ENCODE measurements around the gene ADA. TPM values are rescaled to one million over a fixed set of nuclear protein-coding genes. Genes with fewer than 3 reads are reported as not detected.

The ADA gene
- total RNA-seq, 1 donor from 2014 or later, result 177 TPM

- no peak for DNase-seq (ENCODE audit: extremely low spot score, unreplicated experiment)
- Mint-ChIP-seq H3K27ac (ENCODE audit: unreplicated experiment) (peak overlapping the region; percentile 95), H3K9me3 (ENCODE audit: unreplicated experiment) (peaks cover 11% of the 10 kb centered on the region), H3K36me3 (ENCODE audit: unreplicated experiment) (peaks cover 3% of the 10 kb centered on the region), H3K4me3 (ENCODE audit: unreplicated experiment) (no peak overlapping the region), H3K4me1 (ENCODE audit: unreplicated experiment) (peaks cover 67% of the 10 kb centered on the region), H3K27me3 (ENCODE audit: unreplicated experiment) (no peaks in the 10 kb centered on the region)
- TF ChIP-seq CTCF (IDR thresholded peaks at IDR 0.05), result no peak
These were observed 40.2 kb upstream of the ADA start for GRCh38 chr20:44691424-44692423.

- peak overlapping the region; percentile 95 for H3K27ac Mint-ChIP-seq (ENCODE audit: unreplicated experiment)
- H3K27me3 Mint-ChIP-seq (ENCODE audit: unreplicated experiment), result no peaks in the 10 kb centered on the region
- peaks cover 11% of the 10 kb centered on the region for H3K9me3 Mint-ChIP-seq (ENCODE audit: unreplicated experiment)
- H3K4me1 Mint-ChIP-seq (ENCODE audit: unreplicated experiment), result peaks cover 59% of the 10 kb centered on the region
- DNase-seq (ENCODE audit: extremely low spot score, unreplicated experiment), result no peak
- no peak for TF ChIP-seq CTCF (IDR thresholded peaks at IDR 0.05)
- no peak overlapping the region for H3K4me3 Mint-ChIP-seq (ENCODE audit: unreplicated experiment)
- peaks cover 3% of the 10 kb centered on the region for H3K36me3 Mint-ChIP-seq (ENCODE audit: unreplicated experiment)
These were observed 39.4 kb upstream of the ADA start for GRCh38 chr20:44690781-44691423.

- H3K36me3 Mint-ChIP-seq (ENCODE audit: unreplicated experiment), result peaks cover 3% of the 10 kb centered on the region
- H3K9me3 Mint-ChIP-seq (ENCODE audit: unreplicated experiment), result peaks cover 11% of the 10 kb centered on the region
- peak overlapping the region; percentile 57 for H3K27ac Mint-ChIP-seq (ENCODE audit: unreplicated experiment)
- peaks cover 57% of the 10 kb centered on the region for H3K4me1 Mint-ChIP-seq (ENCODE audit: unreplicated experiment)
- H3K4me3 Mint-ChIP-seq (ENCODE audit: unreplicated experiment), result no peak overlapping the region
- no peak for TF ChIP-seq CTCF (IDR thresholded peaks at IDR 0.05)
- H3K27me3 Mint-ChIP-seq (ENCODE audit: unreplicated experiment), result no peaks in the 10 kb centered on the region
- DNase-seq (ENCODE audit: extremely low spot score, unreplicated experiment), result no peak
These were observed 38.3 kb upstream of the ADA start for GRCh38 chr20:44689809-44690208.

GRCh38 chr20:44688053-44688625 is 36.6 kb upstream of the ADA start:
- Mint-ChIP-seq H3K4me3 (ENCODE audit: unreplicated experiment) (no peak overlapping the region), H3K4me1 (ENCODE audit: unreplicated experiment) (peaks cover 42% of the 10 kb centered on the region), H3K36me3 (ENCODE audit: unreplicated experiment) (peaks cover 3% of the 10 kb centered on the region), H3K9me3 (ENCODE audit: unreplicated experiment) (peaks cover 11% of the 10 kb centered on the region), H3K27me3 (ENCODE audit: unreplicated experiment) (no peaks in the 10 kb centered on the region), H3K27ac (ENCODE audit: unreplicated experiment) (no peak overlapping the region)
- peak; percentile 30 for TF ChIP-seq CTCF (IDR thresholded peaks at IDR 0.05)
- DNase-seq (ENCODE audit: extremely low spot score, unreplicated experiment), result no peak

- no peak for TF ChIP-seq CTCF (IDR thresholded peaks at IDR 0.05)
- peaks cover 30% of the 10 kb centered on the region for H3K4me1 Mint-ChIP-seq (ENCODE audit: unreplicated experiment)
- H3K27me3 Mint-ChIP-seq (ENCODE audit: unreplicated experiment), result no peaks in the 10 kb centered on the region
- DNase-seq (ENCODE audit: extremely low spot score, unreplicated experiment), result no peak
- no peak overlapping the region for H3K4me3 Mint-ChIP-seq (ENCODE audit: unreplicated experiment)
- no peak overlapping the region for H3K27ac Mint-ChIP-seq (ENCODE audit: unreplicated experiment)
- H3K9me3 Mint-ChIP-seq (ENCODE audit: unreplicated experiment), result peaks cover 10% of the 10 kb centered on the region
- peaks cover 3% of the 10 kb centered on the region for H3K36me3 Mint-ChIP-seq (ENCODE audit: unreplicated experiment)
These were observed 35.4 kb upstream of the ADA start for GRCh38 chr20:44686934-44687333.
